Right lobe of liver (tissue), 6 donors: ENCODE results near the gene ARL8B. TPM values are rescaled to one million over a fixed set of nuclear protein-coding genes. Genes with fewer than 3 reads are reported as not detected.
"Not testable (repeated sequence)": the region's sequence is repeated elsewhere in the genome, so short reads cannot be mapped to it uniquely, and the experiment has no call there.

Experiments used
- ATAC-seq, 4 donors: fragments of 200-7000 bp; cut with Tn5 transposase; one replicate each; pipeline ENCODE4 v1.9.1; 2020; ENCODE audit warnings: mild to moderate bottlenecking in 4 of 4, moderate library complexity in 4 of 4
- DNase-seq, 3 donors: peaks; one replicate each; pipeline ENCODE4 v3.0.0-alpha.2; 2020
- H3K27ac ChIP-seq, 3 donors: fragments of 200-600 bp; one replicate each; pipeline ENCODE4 v1.8.0; 2022
- H3K27me3 ChIP-seq, 2 donors: fragments of 200-600 bp; one replicate each; pipeline ENCODE4 v1.8.0; 2022
- H3K36me3 ChIP-seq, 4 donors: fragments of 200-600 bp; sonication (generic) in 1 of 4; one replicate each; pipeline versions ENCODE4 v1.5.1 to v1.8.0; 2017 to 2022; ENCODE audit warnings: control low read depth in 1 of 4
- H3K4me1 ChIP-seq, 4 donors: fragments of 200-600 bp; sonication (generic) in 1 of 4; one replicate each; pipeline versions ENCODE4 v1.5.1 to v1.8.0; 2017 to 2022; ENCODE audit warnings: control low read depth in 1 of 4
- H3K4me3 ChIP-seq, 3 donors: fragments of 200-600 bp; one replicate each; pipeline ENCODE4 v1.8.0; 2022
- H3K9me3 ChIP-seq, 4 donors: fragments of 200-600 bp; sonication (generic) in 1 of 4; one replicate each; pipeline versions ENCODE4 v1.5.1 to v1.8.0; 2017 to 2022; ENCODE audit warnings: control low read depth in 1 of 4
- CTCF ChIP-seq, 4 donors: fragments of 200-600 bp in 3 of 4; fragments of 450-650 bp in 1 of 4; IDR thresholded peaks; one replicate each; pipeline versions ENCODE4 v1.5.1 to v1.8.0; 2016 to 2022; ENCODE audit warnings: antibody characterized with exemption in 4 of 4, mild to moderate bottlenecking in 2 of 4
- POLR2A ChIP-seq: fragments of 450-650 bp; IDR thresholded peaks from one replicate; pipeline ENCODE4 v1.6.1; 2017; ENCODE audit warnings: antibody characterized with exemption, mild to moderate bottlenecking
- WGBS: methylation state at CpG from one replicate; pipeline ENCODE4 v1.1.6; 2018; ENCODE audit warnings: low coverage, low lambda C conversion rate; ENCODE audit not compliant: insufficient coverage; ENCODE audit errors: missing lambda C conversion rate; 5-methylcytosine and 5-hydroxymethylcytosine counted together
- intact Hi-C, 2 donors: fragments of 100-400 bp; cut with DNase I; formaldehyde crosslinking; loops; one replicate each; pipeline versions ENCODE4 v1.11.2 to v1.14.1; 2022
- total RNA-seq, 6 experiments: library from RNA; depleted of rRNA in 2 of 6; stranded (reverse); fragments of >200 nt in 2 of 6; fragmentation: NEBNext Ultra II Directional in 3 of 6; extraction: Animal tissue kit (Norgen Biotek cat#: 25700) in 3 of 6; gene quantifications; one replicate each; pipeline versions ENCODE4 v1.1.0 to v1.2.4, GENCODE V29; 2016 to 2023
- donor health status: DM: no; HTN: yes; CAD: no.
- donor health status: DM: no; HTN: no; CAD: no.
- donor health status: DM: no; HTN: no; CAD: no.
- donor health status: DM: no; HTN: yes; CAD: no.
- donor health status: DM: no; HTN: yes; CAD: no.

ARL8B gene
- total RNA-seq, 6 experiments from 2014 or later: 20.0 to 33.1 (median 26.7) TPM

DNA sequence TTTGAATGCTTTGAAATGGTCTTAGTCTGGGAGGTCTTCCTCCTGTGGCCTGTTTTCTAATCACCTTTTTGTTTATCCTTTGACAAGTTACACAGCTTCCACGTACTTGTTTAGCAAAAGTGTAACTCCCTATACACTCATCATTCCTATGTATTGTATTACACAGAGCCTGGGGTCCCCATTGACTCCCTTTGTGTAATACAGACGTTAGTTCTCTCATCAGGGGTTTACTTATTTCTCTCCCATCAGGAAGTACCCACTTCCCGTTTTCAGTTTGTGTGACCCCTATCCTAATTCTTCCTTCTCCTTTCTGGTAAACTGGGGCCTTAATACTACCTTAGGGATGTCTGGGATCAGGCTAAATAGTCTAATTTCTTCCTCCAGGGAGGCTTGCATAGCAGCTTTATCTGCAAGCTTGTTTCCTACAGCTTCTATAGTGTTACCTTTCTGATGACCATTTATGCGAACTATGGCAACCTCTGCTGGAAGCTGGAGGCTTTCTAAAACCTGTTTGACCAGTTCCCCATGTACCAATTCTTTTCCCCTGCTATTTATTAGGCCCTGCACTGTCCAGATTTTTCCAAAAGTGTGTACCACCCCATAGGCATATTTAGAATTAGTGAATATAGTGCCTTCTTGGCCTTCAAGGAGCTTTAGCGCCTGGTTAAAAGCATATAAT lies 22.4 kb downstream of the ARL8B start:
- 75% methylated on average over 5 of the region's 5 CpGs for WGBS
- TF ChIP-seq CTCF (IDR thresholded peaks at IDR 0.05) (no peak), POLR2A (no peak)
- Histone ChIP-seq H3K9me3 (no peaks in the 10 kb centered on the region), H3K4me3 (no peak overlapping the region), H3K27ac (no peak overlapping the region), H3K4me1 (peaks cover 0 to 2% (median 0%) of the 10 kb centered on the region in 4 donors), H3K36me3 (no peaks in the 10 kb centered on the region), H3K27me3 (no peaks in the 10 kb centered on the region)
- DNase-seq: no peak
- intact Hi-C loops: no loop called here
- ATAC-seq: peak in 2 of 4 donors; percentile 43 to 48

- Histone ChIP-seq H3K9me3 (no peaks in the 10 kb centered on the region), H3K27ac (no peak overlapping the region), H3K36me3 (no peaks in the 10 kb centered on the region), H3K4me1 (no peaks in the 10 kb centered on the region), H3K4me3 (no peak overlapping the region), H3K27me3 (no peaks in the 10 kb centered on the region)
- intact Hi-C loops: no loop called here
- no peak for ATAC-seq
- DNase-seq: no peak
- TF ChIP-seq POLR2A (no peak), CTCF (IDR thresholded peaks at IDR 0.05) (no peak)
- 85% methylated on average over 5 of the region's 5 CpGs for WGBS
These were observed 23.0 kb downstream of the ARL8B start for GRCh38 chr3:5145120-5145519.

- DNase-seq, intact Hi-C loops, H3K27ac ChIP-seq, H3K36me3 ChIP-seq, H3K9me3 ChIP-seq, H3K27me3 ChIP-seq, H3K4me3 ChIP-seq, ATAC-seq, H3K4me1 ChIP-seq: not testable (repeated sequence)
- 100% methylated on average over 3 of the region's 5 CpGs for WGBS
These were observed 25.1 kb downstream of the ARL8B start for GRCh38 chr3:5147152-5147551.

DNA sequence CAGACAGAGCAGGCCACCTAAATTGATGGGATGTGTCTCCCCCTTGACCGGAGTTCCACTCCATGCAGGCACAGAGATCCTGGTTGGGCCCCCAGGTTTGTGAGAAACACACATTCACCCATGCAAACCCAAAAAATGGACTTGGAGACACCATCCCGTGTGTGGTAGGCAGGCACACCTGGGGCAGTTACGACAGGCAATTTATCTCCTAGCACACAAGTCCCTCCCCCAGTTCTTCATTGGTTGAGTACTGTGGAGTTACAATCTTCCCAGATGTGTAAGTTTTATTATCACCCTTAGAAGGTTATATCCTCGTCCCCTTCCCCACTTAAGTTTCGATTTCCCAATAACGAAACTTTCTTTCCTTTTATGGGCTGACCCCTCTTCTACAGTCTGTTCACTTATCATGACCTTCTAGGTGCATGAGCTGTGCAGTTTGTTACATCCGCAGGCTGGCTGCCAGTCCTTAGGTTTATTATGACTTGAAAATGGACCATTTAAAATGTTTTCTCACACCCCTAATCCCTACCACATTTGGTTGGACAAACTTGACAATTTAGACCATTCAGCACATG lies 27.3 kb downstream of the ARL8B start:
- 96% methylated on average over 4 of the region's 7 CpGs for WGBS
- peak in 1 of 4 donors; percentile 6 for ATAC-seq
- Histone ChIP-seq H3K4me3 (no peak overlapping the region), H3K27me3 (no peaks in the 10 kb centered on the region), H3K36me3 (no peaks in the 10 kb centered on the region), H3K27ac (no peak overlapping the region), H3K9me3 (no peaks in the 10 kb centered on the region), H3K4me1 (no peaks in the 10 kb centered on the region)
- no peak for TF ChIP-seq CTCF (IDR thresholded peaks at IDR 0.05)
- TF ChIP-seq POLR2A: no peak
- intact Hi-C loops: no loop called here
- no peak for DNase-seq

DNA sequence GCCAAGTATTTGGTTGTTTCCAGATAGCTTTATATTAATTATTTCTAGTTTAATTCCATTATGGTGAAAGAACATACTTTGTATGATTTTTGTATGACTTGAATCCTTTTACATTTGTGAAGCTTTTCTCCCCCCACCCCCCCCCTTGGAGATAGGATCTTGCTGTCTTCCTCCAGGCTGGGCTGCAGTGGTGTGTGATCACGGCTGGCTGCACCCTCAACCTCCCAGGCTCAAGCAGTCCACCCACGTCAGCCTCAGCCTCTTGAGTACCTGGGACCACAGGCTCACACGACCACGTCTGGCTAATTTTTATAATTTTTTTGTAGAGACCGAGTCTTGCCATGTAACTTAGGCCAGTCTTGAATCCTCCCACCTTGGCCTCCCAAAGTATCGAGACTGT lies 29.5 kb downstream of the ARL8B start:
- H3K36me3 ChIP-seq: no peaks in the 10 kb centered on the region
- ATAC-seq (no peak), DNase-seq (no peak)
- intact Hi-C loops: no loop called here
- no peak overlapping the region for H3K4me3 ChIP-seq
- TF ChIP-seq CTCF (IDR thresholded peaks at IDR 0.05) (no peak), POLR2A (no peak)
- WGBS: 94% methylated on average over 6 of the region's 6 CpGs
- no peaks in the 10 kb centered on the region for H3K4me1 ChIP-seq
- H3K9me3 ChIP-seq: no peaks in the 10 kb centered on the region
- H3K27ac ChIP-seq: no peak overlapping the region
- no peaks in the 10 kb centered on the region for H3K27me3 ChIP-seq
